K562 (cell line): Measurements from ENCODE around the gene CYSRT1. TPM values are rescaled to one million over a fixed set of nuclear protein-coding genes. Genes with fewer than 3 reads are reported as not detected.

Source experiments
- ATAC-seq: fragments of 200-7000 bp; cut with Tn5 transposase; 3 replicates; pipeline ENCODE4 v1.9.1; 2020; ENCODE audit warnings: moderate library complexity
- BruUV-seq: library from RNA; stranded (reverse); fragments of 400-500 nt; replicated peaks from 2 replicates; lab custom pipeline; 2021; lab: Mats Ljungman, UMichigan
- CTCF ChIA-PET: fragments of 300-600 bp; formaldehyde crosslinking; extraction: SDS; loops from one replicate; lab custom pipeline; 2021; ENCODE audit warnings: low intra/inter-chr PET ratio; lab: Yijun Ruan, JAX
- POLR2A ChIA-PET: fragments of 300-600, 350-650 bp; sonication (Branson Sonifier 250); formaldehyde crosslinking; extraction: SDS; loops from one replicate; lab custom pipeline; 2021; ENCODE audit warnings: antibody characterized with exemption, inconsistent platforms; lab: Yijun Ruan, JAX
- DNase-seq, 4 experiments: peaks; one replicate each; pipeline versions ENCODE4 v3.0.0 to v3.0.0-alpha.2; 2011 to 2018; ENCODE audit warnings: low spot score in 3 of 4, mixed read lengths in 3 of 4; ENCODE audit errors: extremely low read depth in 1 of 4
- FAIRE-seq: peaks from 2 replicates; lab custom pipeline; 2011; peaks lifted over from hg19 to GRCh38; lab: Jason Lieb, UNC
- H2AFZ ChIP-seq: 2 replicates; pipeline ENCODE4 v1.6.0; 2011; ENCODE audit warnings: low read depth, low read length, control low read depth, inconsistent platforms
- H3K27ac ChIP-seq: fragments of 200-600 bp; 3 replicates; pipeline ENCODE4 v1.8.0; 2011; ENCODE audit warnings: low read depth, mild to moderate bottlenecking, control low read depth, inconsistent platforms, low read length, moderate library complexity, mixed read lengths; ENCODE audit errors: extremely low read depth
- H3K27me3 ChIP-seq, 2 experiments: fragments of 300-600 bp in 1 of 2; 2 replicates in 1 of 2; 3 replicates in 1 of 2; pipeline versions ENCODE4 v1.6.0 to v1.8.0; 2011; ENCODE audit warnings: inconsistent platforms in 2 of 2, low read length in 2 of 2, mild to moderate bottlenecking in 1 of 2, mixed read lengths in 1 of 2, moderate library complexity in 1 of 2; ENCODE audit not compliant: control insufficient read depth in 2 of 2, insufficient read depth in 2 of 2
- H3K36me3 ChIP-seq: fragments of 300-600 bp; 3 replicates; pipeline ENCODE4 v1.8.0; 2011; ENCODE audit warnings: mild to moderate bottlenecking, low read length, inconsistent platforms; ENCODE audit not compliant: control insufficient read depth, insufficient read depth
- H3K4me1 ChIP-seq, 2 experiments: fragments of 200-600 bp in 1 of 2; replicated peaks in 1 of 2; 2 replicates in 1 of 2; 3 replicates in 1 of 2; pipeline versions ENCODE4 v1.5.1 to v1.8.0; 2011; ENCODE audit warnings: inconsistent platforms in 2 of 2, low read length in 2 of 2, mild to moderate bottlenecking in 1 of 2, mixed read lengths in 1 of 2, moderate library complexity in 1 of 2; ENCODE audit not compliant: control insufficient read depth in 2 of 2, insufficient read depth in 2 of 2
- H3K4me2 ChIP-seq: 2 replicates; pipeline ENCODE4 v1.6.1; 2011; ENCODE audit warnings: low read length, control low read depth, inconsistent platforms, mixed read lengths; ENCODE audit not compliant: insufficient read depth
- H3K4me3 ChIP-seq: fragments of 200-600 bp; sonication (generic), shearing (Covaris generic); 2 replicates; pipeline ENCODE4 v1.5.1; 2016; ENCODE audit warnings: control low read depth, inconsistent platforms
- H3K79me2 ChIP-seq: fragments of 200-600 bp; 3 replicates; pipeline ENCODE4 v1.8.0; 2011; ENCODE audit warnings: low read length, inconsistent platforms; ENCODE audit not compliant: control insufficient read depth, insufficient read depth
- H3K9ac ChIP-seq, 2 experiments: 2 replicates each; pipeline versions ENCODE4 v1.6.0 to v1.6.1; 2011; ENCODE audit warnings: low read depth in 2 of 2, low read length in 2 of 2, control low read depth in 1 of 2, inconsistent platforms in 1 of 2, mild to moderate bottlenecking in 1 of 2, mixed read lengths in 1 of 2; ENCODE audit not compliant: insufficient read depth in 1 of 2
- H3K9me1 ChIP-seq: one replicate; pipeline ENCODE4 v1.6.0; 2011; ENCODE audit warnings: inconsistent platforms, mild to moderate bottlenecking, low read length, moderate library complexity; ENCODE audit not compliant: control insufficient read depth, insufficient read depth
- H3K9me3 ChIP-seq: replicated peaks from 2 replicates; pipeline ENCODE4 v1.5.1; 2011; ENCODE audit warnings: low read depth, low read length, inconsistent platforms; ENCODE audit not compliant: control insufficient read depth, insufficient read depth
- H4K20me1 ChIP-seq: replicated peaks from 2 replicates; pipeline ENCODE4 v1.6.1; 2011; ENCODE audit warnings: low read length, inconsistent platforms, mixed read lengths; ENCODE audit not compliant: control insufficient read depth, insufficient read depth
- ARHGAP35 ChIP-seq: fragments of 450-650 bp; IDR thresholded peaks from 2 replicates; pipeline ENCODE4 v1.6.1; 2018; ENCODE audit not compliant: partially characterized antibody
- BCL6 ChIP-seq: fragments of 250-450 bp; sonication (Bioruptor Pico); IDR thresholded peaks from 2 replicates; pipeline ENCODE4 v1.4.0; 2020
- EP400 ChIP-seq: fragments of 450-650 bp; IDR thresholded peaks from 2 replicates; pipeline ENCODE4 v1.6.1; 2017; ENCODE audit warnings: antibody characterized with exemption, mild to moderate bottlenecking, moderate library complexity
- ETS2 ChIP-seq: IDR thresholded peaks from 2 replicates; pipeline ENCODE4 v1.6.1; 2016; ENCODE audit warnings: borderline replicate concordance, missing genetic modification characterization, mild to moderate bottlenecking, moderate library complexity, missing compliant biosample characterization; ENCODE audit not compliant: poor library complexity, severe bottlenecking
- FOS ChIP-seq: IDR thresholded peaks from 3 replicates; pipeline ENCODE4 v1.6.1; 2011; ENCODE audit not compliant: insufficient read length; ENCODE audit errors: extremely low read depth
- HNRNPLL ChIP-seq: fragments of 200-400 bp; formaldehyde crosslinking; IDR thresholded peaks from 2 replicates; pipeline ENCODE4 v1.6.1; 2017; ENCODE audit warnings: low read length, low read depth, mild to moderate bottlenecking; ENCODE audit not compliant: poor library complexity, severe bottlenecking
- RBM22 ChIP-seq: fragments of 200-400 bp; formaldehyde crosslinking; IDR thresholded peaks from 2 replicates; pipeline ENCODE4 v1.6.1; 2018; ENCODE audit warnings: low read length, low read depth; ENCODE audit not compliant: poor library complexity, severe bottlenecking
- SOX6 ChIP-seq: fragments of 450-650 bp; IDR thresholded peaks from 2 replicates; pipeline ENCODE4 v1.6.1; 2014; ENCODE audit warnings: mild to moderate bottlenecking
- ZNF124 ChIP-seq: sonication (generic); formaldehyde crosslinking; IDR thresholded peaks from 2 replicates; pipeline ENCODE4 v1.8.1; 2022; ENCODE audit warnings: missing genetic modification reagents
- ZNF253 ChIP-seq: fragments of 250-450 bp; sonication (Bioruptor Pico); conservative IDR thresholded peaks from 2 replicates; pipeline ENCODE4 v1.6.1; 2021; ENCODE audit warnings: mild to moderate bottlenecking
- ZNF347 ChIP-seq: fragments of 450-650 bp; formaldehyde crosslinking; IDR thresholded peaks from 2 replicates; pipeline ENCODE4 v1.4.0; 2020; ENCODE audit warnings: low read depth, mild to moderate bottlenecking, moderate library complexity
- ZNF551 ChIP-seq: fragments of 250-450 bp; sonication (Bioruptor Pico); IDR thresholded peaks from 2 replicates; pipeline ENCODE4 v1.5.0; 2021; ENCODE audit warnings: mild to moderate bottlenecking, moderate library complexity
- ZNF695 ChIP-seq: fragments of 450-650 bp; formaldehyde crosslinking; IDR thresholded peaks from 2 replicates; pipeline ENCODE4 v1.4.0; 2020; ENCODE audit warnings: mild to moderate bottlenecking, moderate library complexity
- ZNF707 ChIP-seq: fragments of 250-450 bp; sonication (Bioruptor Pico); conservative IDR thresholded peaks from 2 replicates; pipeline ENCODE4 v1.8.0; 2022; ENCODE audit warnings: inconsistent platforms, mild to moderate bottlenecking, moderate library complexity
- WGBS: fragments of 100-300 bp; shearing (Covaris generic); methylation state at CpG from one replicate; pipeline ENCODE4 v1.1.6; 2016; ENCODE audit warnings: low coverage, mixed read lengths; ENCODE audit not compliant: insufficient coverage; ENCODE audit errors: missing lambda C conversion rate; 5-methylcytosine and 5-hydroxymethylcytosine counted together
- in situ Hi-C: fragments of 300-500 bp; cut with MboI; formaldehyde crosslinking; loops from 4 replicates; pipeline ENCODE4 v1.15.0; 2018; ENCODE audit warnings: inconsistent platforms, mixed read lengths
- intact Hi-C: fragments of 100-400 bp; cut with micrococcal nuclease; formaldehyde crosslinking; loops from 2 replicates; pipeline ENCODE4 v1.14.2; 2022
- polyA plus RNA-seq, 8 experiments: library from polyadenylated mRNA; depleted of rRNA in 4 of 8; stranded (reverse) in 5 of 8; unstranded in 3 of 8; fragments of >200 nt; fragmentation: Nextera tagmentation in 2 of 8; fragmentation: Illumina TruSeq in 1 of 8; extraction: Ambion mirVana in 2 of 8; extraction: Trizol in 1 of 8; gene quantifications; 2 replicates each; pipeline versions ENCODE4 v1.2.1 to v1.2.3, GENCODE V29; 2011 to 2014; ENCODE audit warnings: inconsistent platforms in 1 of 8, missing spikeins in 1 of 8
- total RNA-seq, 7 experiments: library from RNA; depleted of rRNA in 6 of 7; stranded (reverse); fragments of >200 nt in 6 of 7; fragmentation: Illumina TruSeq in 2 of 7; extraction: Trizol in 2 of 7; gene quantifications; 2 replicates each; pipeline versions ENCODE4 v1.2.1 to v1.2.3, GENCODE V29; 2011 to 2021; ENCODE audit warnings: low replicate concordance in 1 of 7
- TF ChIP-seq, protein P1 (sequence below): sonication (generic); formaldehyde crosslinking; IDR thresholded peaks from 2 replicates; pipeline ENCODE4 v1.8.0; 2022; ENCODE audit warnings: missing genetic modification reagents, mild to moderate bottlenecking, borderline replicate concordance

CYSRT1 gene
- total and polyA plus RNA-seq, 9 of the 15 experiments (the other 6 are each of a cell fraction or from before 2014, with no cell fraction given), result 0.04 to 1.4 (median 0.42) TPM; not detected in 3

DNA sequence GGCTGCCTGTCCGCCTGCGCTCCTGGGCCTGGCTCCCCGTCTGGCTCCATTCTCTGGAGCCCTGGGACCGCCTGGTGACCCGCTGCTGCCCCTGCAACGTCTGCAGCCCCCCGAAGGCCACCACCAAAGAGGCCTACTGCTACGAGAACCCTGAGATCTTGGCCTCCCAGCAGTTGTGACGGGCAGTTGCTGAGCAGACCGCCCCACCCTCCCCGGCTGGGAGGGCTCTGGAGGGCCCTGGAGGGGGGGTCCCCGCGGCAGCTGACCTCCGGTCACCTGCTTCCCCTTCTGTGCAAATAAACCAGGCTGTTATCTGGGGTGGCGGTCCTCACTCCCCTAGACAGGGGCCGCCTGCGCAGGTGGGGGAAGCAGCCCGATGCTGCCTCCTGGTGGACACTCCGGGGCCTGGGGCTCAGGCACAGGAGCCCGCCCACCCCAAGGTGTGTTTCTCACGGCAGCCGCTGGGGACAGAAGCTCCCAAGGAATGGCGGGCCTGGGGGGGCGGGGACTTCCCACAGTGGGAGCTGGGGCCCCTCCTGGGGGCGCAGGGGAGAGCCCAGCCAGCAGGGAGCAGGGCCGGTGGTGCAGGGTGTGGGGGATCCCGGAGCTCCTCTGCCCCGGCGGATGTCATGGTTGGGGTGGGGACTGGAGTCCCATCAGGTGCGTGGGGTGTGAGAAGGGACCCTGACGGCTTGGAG is 11.4 kb downstream of the CYSRT1 start:
- FAIRE-seq (peak; percentile 95), DNase-seq (peak; percentile 91 to 97 (median 94)), ATAC-seq (peak; percentile 73)
- intact Hi-C loops (no loop called here), in situ Hi-C loops (loop anchor here (25.0 kb wide), 1 partner anchor 449 kb away; the partner anchor contains the start of genes CCDC183 and TMEM141)
- Histone ChIP-seq H3K27ac (peak overlapping the region; percentile 42), H2AFZ (no peak overlapping the region), H4K20me1 (no peaks in the 10 kb centered on the region), H3K4me3 (no peak overlapping the region), H3K4me1 (peaks cover 16 to 92% of the 10 kb centered on the region in 2 experiments), H3K36me3 (peaks cover 4% of the 10 kb centered on the region; the same call in 1 of the 3 replicates), H3K79me2 (peaks cover 30% of the 10 kb centered on the region), H3K27me3 (no peaks in the 10 kb centered on the region), H3K9me3 (no peaks in the 10 kb centered on the region), H3K4me2 (peak overlapping the region; percentile 40), H3K9ac (peak overlapping the region; percentile 9 to 88; a peak in 2 of 4 replicates), H3K9me1 (peaks cover 4% of the 10 kb centered on the region)
- ChIA-PET CTCF (interaction anchor here (0.6 to 1.6 kb wide), 7 partner anchors 19 to 207 kb away, joined by 3 to 11 read pairs (median 4); partner anchors contain the start of genes ANAPC2, NELFB, NPDC1 and SSNA1), POLR2A (interaction anchor here (0.6 to 1.3 kb wide), 5 partner anchors 41 to 233 kb away, joined by 3 to 5 read pairs (median 4); partner anchors contain the start of gene TOR4A)
- no TSS peak for BruUV-seq
- 7% methylated on average over 14 of the region's 31 CpGs for WGBS
- no peak for TF ChIP-seq ZNF124 (CRISPR knock-in tag)
- no peak for TF ChIP-seq BCL6 (CRISPR knock-in tag)
- TF ChIP-seq, protein P1, sequence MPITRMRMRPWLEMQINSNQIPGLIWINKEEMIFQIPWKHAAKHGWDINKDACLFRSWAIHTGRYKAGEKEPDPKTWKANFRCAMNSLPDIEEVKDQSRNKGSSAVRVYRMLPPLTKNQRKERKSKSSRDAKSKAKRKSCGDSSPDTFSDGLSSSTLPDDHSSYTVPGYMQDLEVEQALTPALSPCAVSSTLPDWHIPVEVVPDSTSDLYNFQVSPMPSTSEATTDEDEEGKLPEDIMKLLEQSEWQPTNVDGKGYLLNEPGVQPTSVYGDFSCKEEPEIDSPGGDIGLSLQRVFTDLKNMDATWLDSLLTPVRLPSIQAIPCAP (CRISPR knock-in tag), result no peak
- TF ChIP-seq ZNF347, result no peak
- TF ChIP-seq RBM22, result peak; percentile 40
- TF ChIP-seq EP400, result no peak
- no peak for TF ChIP-seq ZNF695
- no peak for TF ChIP-seq FOS
- no peak for TF ChIP-seq ARHGAP35
- no peak for TF ChIP-seq ETS2 (tag)
- TF ChIP-seq ZNF551 (CRISPR knock-in tag), result no peak
- peak; percentile 81 for TF ChIP-seq SOX6
- no peak for TF ChIP-seq ZNF707
- peak; percentile 38 for TF ChIP-seq HNRNPLL
- TF ChIP-seq ZNF253 (CRISPR knock-in tag), result no peak
